Measurements from ENCODE around the gene HELZ. TPM values are rescaled to one million over a fixed set of nuclear protein-coding genes. Genes with fewer than 3 reads are reported as not detected.

HELZ gene
- polyA plus RNA-seq, 1 of the 3 experiments (the other 2 are of a cell fraction), result 4.3 TPM

DNA sequence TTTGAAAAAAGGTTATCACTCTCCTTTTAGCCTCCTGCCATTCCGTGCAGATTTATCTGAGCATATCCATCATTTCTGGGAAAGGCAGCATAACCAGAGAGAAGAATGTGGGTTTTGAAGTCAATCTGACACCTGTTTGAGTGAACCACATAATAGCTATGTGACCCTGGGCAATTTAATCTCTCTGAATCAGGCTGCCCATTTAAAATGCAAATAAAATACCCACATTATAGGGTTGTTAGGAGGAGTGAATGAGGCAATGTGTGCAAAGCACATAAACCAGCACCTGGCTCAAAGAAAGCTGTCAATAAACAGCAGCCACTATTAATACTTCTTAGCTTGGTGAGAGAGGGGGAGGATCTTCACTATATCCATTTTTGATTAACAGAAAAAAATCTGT lies 112.6 kb downstream of the HELZ start:
- Histone ChIP-seq H3K27ac (ENCODE audit: low read depth in 2 of 2, low read length in 1 of 2) (peak overlapping the region in 1 of 2 experiments; percentile 83; a peak in 2 of 4 replicates), H3K79me2 (ENCODE audit: insufficient read depth) (no peaks in the 10 kb centered on the region), H4K20me1 (ENCODE audit: insufficient read depth) (no peaks in the 10 kb centered on the region), H3K27me3 (ENCODE audit: insufficient read depth) (no peaks in the 10 kb centered on the region), H3K9ac (no peak overlapping the region), H3K4me2 (no peak overlapping the region), H3K9me3 (no peaks in the 10 kb centered on the region), H3K4me3 (ENCODE audit: low read depth in 2 of 2, low read length in 1 of 2) (no peak overlapping the region), H3K4me1 (ENCODE audit: control insufficient read depth in 1 of 2, insufficient read depth in 2 of 2, low read depth in 1 of 2, low read length in 1 of 2) (peaks cover 4 to 17% of the 10 kb centered on the region in 2 experiments; a peak in 3 of 4 replicates), H2AFZ (ENCODE audit: low read depth) (no peak overlapping the region), H3K36me3 (replicated peaks in 1 of 2; ENCODE audit: control insufficient read depth in 1 of 2, insufficient read depth in 2 of 2, low read length in 1 of 2) (peaks cover 31 to 35% of the 10 kb centered on the region in 2 experiments), H3F3A (replicated peaks; ENCODE audit: insufficient read depth) (peaks cover 13% of the 10 kb centered on the region), H3K9me2 (no peaks in the 10 kb centered on the region)
- POLR2A ChIA-PET, result interaction anchor here (1.2 kb wide), 2 partner anchors 112 to 165 kb away, joined by 4 to 7 read pairs; no protein-coding TSS in a partner anchor
- CTCF ChIA-PET, result interaction anchor here (0.7 to 2.4 kb wide), 8 partner anchors 25 to 404 kb away, joined by 3 to 18 read pairs (median 4); no protein-coding TSS in a partner anchor
- WGBS (ENCODE audit: low lambda C conversion rate), result 39% methylated on average over 1 of the region's 1 CpG
- DNase-seq, result no peak
- TF ChIP-seq RXRA (IDR thresholded peaks at IDR 0.05; ENCODE audit: borderline replicate concordance, low read depth) (no peak), GATA2 (CRISPR knock-in tag; IDR thresholded peaks at IDR 0.05) (no peak; the same call in 1 of the 2 replicates), RFX5 (IDR thresholded peaks at IDR 0.05; ENCODE audit: low read length) (no peak), MXI1 (IDR thresholded peaks at IDR 0.05; ENCODE audit: low read depth, low read length) (no peak), EP300 (IDR thresholded peaks at IDR 0.05; ENCODE audit: borderline replicate concordance in 1 of 2, low read depth in 1 of 2, low read length in 1 of 2) (no peak), NRF1 (IDR thresholded peaks at IDR 0.05; ENCODE audit: low read depth, low read length) (no peak), SIN3A (IDR thresholded peaks at IDR 0.05; ENCODE audit: borderline replicate concordance, low read depth, low read length) (no peak), FOXJ3 (CRISPR knock-in tag; IDR thresholded peaks at IDR 0.05) (no peak), EZH2phosphoT487 (IDR thresholded peaks at IDR 0.05; ENCODE audit: borderline replicate concordance, low read depth) (no peak)
- TF ChIP-seq, protein P1, sequence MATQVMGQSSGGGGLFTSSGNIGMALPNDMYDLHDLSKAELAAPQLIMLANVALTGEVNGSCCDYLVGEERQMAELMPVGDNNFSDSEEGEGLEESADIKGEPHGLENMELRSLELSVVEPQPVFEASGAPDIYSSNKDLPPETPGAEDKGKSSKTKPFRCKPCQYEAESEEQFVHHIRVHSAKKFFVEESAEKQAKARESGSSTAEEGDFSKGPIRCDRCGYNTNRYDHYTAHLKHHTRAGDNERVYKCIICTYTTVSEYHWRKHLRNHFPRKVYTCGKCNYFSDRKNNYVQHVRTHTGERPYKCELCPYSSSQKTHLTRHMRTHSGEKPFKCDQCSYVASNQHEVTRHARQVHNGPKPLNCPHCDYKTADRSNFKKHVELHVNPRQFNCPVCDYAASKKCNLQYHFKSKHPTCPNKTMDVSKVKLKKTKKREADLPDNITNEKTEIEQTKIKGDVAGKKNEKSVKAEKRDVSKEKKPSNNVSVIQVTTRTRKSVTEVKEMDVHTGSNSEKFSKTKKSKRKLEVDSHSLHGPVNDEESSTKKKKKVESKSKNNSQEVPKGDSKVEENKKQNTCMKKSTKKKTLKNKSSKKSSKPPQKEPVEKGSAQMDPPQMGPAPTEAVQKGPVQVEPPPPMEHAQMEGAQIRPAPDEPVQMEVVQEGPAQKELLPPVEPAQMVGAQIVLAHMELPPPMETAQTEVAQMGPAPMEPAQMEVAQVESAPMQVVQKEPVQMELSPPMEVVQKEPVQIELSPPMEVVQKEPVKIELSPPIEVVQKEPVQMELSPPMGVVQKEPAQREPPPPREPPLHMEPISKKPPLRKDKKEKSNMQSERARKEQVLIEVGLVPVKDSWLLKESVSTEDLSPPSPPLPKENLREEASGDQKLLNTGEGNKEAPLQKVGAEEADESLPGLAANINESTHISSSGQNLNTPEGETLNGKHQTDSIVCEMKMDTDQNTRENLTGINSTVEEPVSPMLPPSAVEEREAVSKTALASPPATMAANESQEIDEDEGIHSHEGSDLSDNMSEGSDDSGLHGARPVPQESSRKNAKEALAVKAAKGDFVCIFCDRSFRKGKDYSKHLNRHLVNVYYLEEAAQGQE (IDR thresholded peaks at IDR 0.05; ENCODE audit: low read depth, low read length), result no peak
- TF ChIP-seq, protein P2, sequence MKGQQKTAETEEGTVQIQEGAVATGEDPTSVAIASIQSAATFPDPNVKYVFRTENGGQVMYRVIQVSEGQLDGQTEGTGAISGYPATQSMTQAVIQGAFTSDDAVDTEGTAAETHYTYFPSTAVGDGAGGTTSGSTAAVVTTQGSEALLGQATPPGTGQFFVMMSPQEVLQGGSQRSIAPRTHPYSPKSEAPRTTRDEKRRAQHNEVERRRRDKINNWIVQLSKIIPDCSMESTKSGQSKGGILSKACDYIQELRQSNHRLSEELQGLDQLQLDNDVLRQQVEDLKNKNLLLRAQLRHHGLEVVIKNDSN (IDR thresholded peaks at IDR 0.05; ENCODE audit: borderline replicate concordance, low read depth), result no peak
- TF ChIP-seq, protein P3, sequence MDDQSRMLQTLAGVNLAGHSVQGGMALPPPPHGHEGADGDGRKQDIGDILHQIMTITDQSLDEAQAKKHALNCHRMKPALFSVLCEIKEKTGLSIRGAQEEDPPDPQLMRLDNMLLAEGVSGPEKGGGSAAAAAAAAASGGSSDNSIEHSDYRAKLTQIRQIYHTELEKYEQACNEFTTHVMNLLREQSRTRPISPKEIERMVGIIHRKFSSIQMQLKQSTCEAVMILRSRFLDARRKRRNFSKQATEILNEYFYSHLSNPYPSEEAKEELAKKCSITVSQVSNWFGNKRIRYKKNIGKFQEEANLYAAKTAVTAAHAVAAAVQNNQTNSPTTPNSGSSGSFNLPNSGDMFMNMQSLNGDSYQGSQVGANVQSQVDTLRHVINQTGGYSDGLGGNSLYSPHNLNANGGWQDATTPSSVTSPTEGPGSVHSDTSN (IDR thresholded peaks at IDR 0.05), result no peak
